Smooth muscle cell (in vitro differentiated cells): ENCODE results near the gene TCF7L2. TPM values are rescaled to one million over a fixed set of nuclear protein-coding genes. Genes with fewer than 3 reads are reported as not detected.

ENCODE experiments used
- DNase-seq: peaks from one replicate; lab custom pipeline; 2025; ENCODE audit not compliant: unreplicated experiment; lab: John Stamatoyannopoulos, UW
- H2AFZ ChIP-seq: fragments of 200-600 bp; sonication (generic); 2 replicates; pipeline ENCODE4 v1.6.0; 2016; ENCODE audit warnings: antibody characterized with exemption, low read depth, mild to moderate bottlenecking
- H3F3A ChIP-seq: fragments of 200-600 bp; sonication (generic); 2 replicates; pipeline ENCODE4 v1.6.0; 2017; ENCODE audit warnings: antibody characterized with exemption, low read depth
- H3K27ac ChIP-seq: fragments of 200-600 bp; sonication (generic); 2 replicates; pipeline ENCODE4 v1.5.1; 2016; ENCODE audit warnings: low read depth, mild to moderate bottlenecking
- H3K27me3 ChIP-seq: fragments of 200-600 bp; sonication (generic); 2 replicates; pipeline ENCODE4 v1.6.1; 2016; ENCODE audit warnings: low read depth, mild to moderate bottlenecking
- H3K36me3 ChIP-seq: fragments of 200-600 bp; sonication (generic); 2 replicates; pipeline ENCODE4 v1.5.1; 2016; ENCODE audit warnings: low read depth
- H3K4me1 ChIP-seq: fragments of 200-600 bp; sonication (generic); 2 replicates; pipeline ENCODE4 v1.5.1; 2016; ENCODE audit warnings: low read depth
- H3K4me2 ChIP-seq: fragments of 200-600 bp; sonication (generic); 2 replicates; pipeline ENCODE4 v1.6.0; 2016; ENCODE audit warnings: mild to moderate bottlenecking
- H3K4me3 ChIP-seq: fragments of 200-600 bp; sonication (generic); 2 replicates; pipeline ENCODE4 v1.5.1; 2016; ENCODE audit warnings: mild to moderate bottlenecking
- H3K79me2 ChIP-seq: fragments of 200-600 bp; sonication (generic); 2 replicates; pipeline ENCODE4 v1.6.0; 2016; ENCODE audit warnings: low read depth, mild to moderate bottlenecking
- H3K9ac ChIP-seq: fragments of 200-600 bp; sonication (generic); 2 replicates; pipeline ENCODE4 v1.6.0; 2016; ENCODE audit warnings: low read depth
- H3K9me3 ChIP-seq: fragments of 200-600 bp; sonication (generic); replicated peaks from 2 replicates; pipeline ENCODE4 v1.5.1; 2016; ENCODE audit warnings: low read depth
- H4K20me1 ChIP-seq: fragments of 200-600 bp; sonication (generic); 2 replicates; pipeline ENCODE4 v1.6.0; 2016; ENCODE audit warnings: low read depth
- WGBS: methylation state at CpG from one replicate; pipeline ENCODE4 v1.1.7; 2016; ENCODE audit warnings: low lambda C conversion rate; 5-methylcytosine and 5-hydroxymethylcytosine counted together
- polyA plus RNA-seq: library from polyadenylated mRNA; unstranded; fragments of >200 nt; fragmentation: Nextera tagmentation; extraction: Ambion mirVana; gene quantifications from 2 replicates; pipeline ENCODE4 v1.2.1, GENCODE V29; 2016
- total RNA-seq: library from RNA; depleted of rRNA; stranded (reverse); fragments of >200 nt; gene quantifications from 2 replicates; pipeline ENCODE4 v1.2.3, GENCODE V29; 2014
- TF ChIP-seq, protein P1 (sequence below): fragments of 200-600 bp; sonication (generic); IDR thresholded peaks from 2 replicates; pipeline ENCODE4 v1.5.1; 2017; ENCODE audit warnings: borderline replicate concordance, mild to moderate bottlenecking, antibody characterized with exemption; ENCODE audit not compliant: insufficient read depth, poor library complexity, severe bottlenecking

TCF7L2 gene
- total and polyA plus RNA-seq, 2 experiments from 2014 or later, result 14.6 to 17.7 TPM

DNA sequence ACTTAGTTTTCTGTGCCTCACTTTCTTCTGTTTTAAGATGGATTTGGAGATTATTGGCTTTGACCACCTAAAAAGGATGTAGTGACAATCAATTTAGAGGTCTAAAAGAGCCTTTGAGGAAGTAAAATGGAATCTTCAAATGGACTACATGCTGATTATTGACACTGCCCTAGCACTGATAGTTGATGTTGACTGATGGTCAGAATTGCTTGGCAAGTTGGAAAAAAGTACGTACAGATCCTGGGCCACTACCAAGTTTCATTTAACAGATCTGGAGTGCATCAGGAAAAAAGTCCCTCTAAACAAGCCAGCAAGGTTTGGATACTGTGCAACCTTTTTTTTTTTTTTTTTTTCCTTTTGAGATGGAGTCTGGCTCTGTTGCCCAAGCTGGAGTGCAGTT, 81.1 kb downstream of the TCF7L2 start:
- Histone ChIP-seq H3K27ac (peak overlapping the region; percentile 68), H3K4me1 (peaks cover 63% of the 10 kb centered on the region), H3K4me2 (peak overlapping the region; percentile 22), H2AFZ (no peak overlapping the region), H4K20me1 (peaks cover 61% of the 10 kb centered on the region), H3K27me3 (no peaks in the 10 kb centered on the region), H3K36me3 (no peaks in the 10 kb centered on the region), H3K79me2 (peaks cover 83% of the 10 kb centered on the region), H3K9me3 (no peaks in the 10 kb centered on the region), H3F3A (peaks cover 38% of the 10 kb centered on the region), H3K4me3 (no peak overlapping the region), H3K9ac (no peak overlapping the region)
- DNase-seq, result no peak
- TF ChIP-seq, protein P1, sequence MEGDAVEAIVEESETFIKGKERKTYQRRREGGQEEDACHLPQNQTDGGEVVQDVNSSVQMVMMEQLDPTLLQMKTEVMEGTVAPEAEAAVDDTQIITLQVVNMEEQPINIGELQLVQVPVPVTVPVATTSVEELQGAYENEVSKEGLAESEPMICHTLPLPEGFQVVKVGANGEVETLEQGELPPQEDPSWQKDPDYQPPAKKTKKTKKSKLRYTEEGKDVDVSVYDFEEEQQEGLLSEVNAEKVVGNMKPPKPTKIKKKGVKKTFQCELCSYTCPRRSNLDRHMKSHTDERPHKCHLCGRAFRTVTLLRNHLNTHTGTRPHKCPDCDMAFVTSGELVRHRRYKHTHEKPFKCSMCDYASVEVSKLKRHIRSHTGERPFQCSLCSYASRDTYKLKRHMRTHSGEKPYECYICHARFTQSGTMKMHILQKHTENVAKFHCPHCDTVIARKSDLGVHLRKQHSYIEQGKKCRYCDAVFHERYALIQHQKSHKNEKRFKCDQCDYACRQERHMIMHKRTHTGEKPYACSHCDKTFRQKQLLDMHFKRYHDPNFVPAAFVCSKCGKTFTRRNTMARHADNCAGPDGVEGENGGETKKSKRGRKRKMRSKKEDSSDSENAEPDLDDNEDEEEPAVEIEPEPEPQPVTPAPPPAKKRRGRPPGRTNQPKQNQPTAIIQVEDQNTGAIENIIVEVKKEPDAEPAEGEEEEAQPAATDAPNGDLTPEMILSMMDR, result no peak
- 100% methylated on average over 1 of the region's 1 CpG for WGBS

DNA sequence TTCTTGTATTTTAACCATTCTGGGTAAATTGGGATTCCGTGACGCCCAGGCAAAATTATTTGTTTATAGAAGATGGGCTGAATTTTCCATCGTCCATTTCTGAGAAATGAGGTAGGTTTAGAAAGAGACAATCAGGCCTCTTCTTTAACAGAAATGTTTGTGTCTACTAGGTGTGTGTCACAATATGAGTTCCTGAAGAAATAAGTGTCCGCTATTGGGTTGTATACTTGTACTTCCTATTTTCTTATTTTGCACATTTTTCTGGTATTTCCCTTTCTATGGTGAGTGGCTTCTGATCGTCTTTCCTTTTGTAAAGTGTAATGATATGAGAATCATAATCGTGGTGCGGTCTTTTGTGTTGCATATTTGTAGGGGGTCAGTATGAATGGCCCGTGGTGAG, 83.9 kb downstream of the TCF7L2 start:
- peaks cover 96% of the 10 kb centered on the region for H3K79me2 ChIP-seq
- 97% methylated on average over 8 of the region's 8 CpGs for WGBS

DNA sequence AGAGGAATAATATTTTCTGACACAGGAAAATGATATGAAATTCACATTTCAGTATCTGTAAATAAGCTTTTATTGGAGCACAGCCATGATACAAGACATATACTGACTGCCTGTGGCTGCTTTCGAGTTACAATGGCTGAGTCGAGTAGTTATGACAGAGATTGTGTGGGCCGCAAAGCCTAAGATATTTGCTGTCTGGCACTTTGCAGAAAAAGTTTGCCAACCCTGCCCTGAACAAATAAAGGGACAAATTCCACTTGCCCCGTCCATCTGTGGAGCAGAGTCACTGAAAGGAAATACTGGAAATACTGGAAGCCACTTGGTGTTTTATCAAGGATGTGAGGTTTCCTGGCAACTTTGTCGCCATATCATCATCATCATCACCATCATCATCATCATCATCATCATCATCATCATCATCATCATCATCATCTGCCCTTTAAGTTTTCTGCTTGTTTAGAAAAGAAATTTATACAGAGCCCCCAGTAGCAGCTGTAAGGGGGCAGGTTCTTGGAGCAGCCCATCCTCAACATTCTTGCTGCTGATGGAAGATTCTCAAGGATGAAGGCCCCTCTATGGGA, 85.8 kb downstream of the TCF7L2 start:
- H3K9ac ChIP-seq, result no peak overlapping the region
- H4K20me1 ChIP-seq, result peaks cover 64% of the 10 kb centered on the region
- TF ChIP-seq, protein P1, result no peak
- H3K4me2 ChIP-seq, result peak overlapping the region; percentile 23
- no peaks in the 10 kb centered on the region for H3K36me3 ChIP-seq
- peaks cover 96% of the 10 kb centered on the region for H3K79me2 ChIP-seq
- no peak for DNase-seq
- H3K27ac ChIP-seq, result peak overlapping the region; percentile 75
- no peak overlapping the region for H2AFZ ChIP-seq
- peaks cover 29% of the 10 kb centered on the region for H3K4me1 ChIP-seq
- WGBS, result 58% methylated on average over 5 of the region's 5 CpGs
- H3K9me3 ChIP-seq, result no peaks in the 10 kb centered on the region
- no peak overlapping the region for H3K4me3 ChIP-seq
- no peaks in the 10 kb centered on the region for H3K27me3 ChIP-seq
- peaks cover 13% of the 10 kb centered on the region for H3F3A ChIP-seq

More for the DNA sequence above, 83.9 kb downstream of the TCF7L2 start:
- peaks cover 42% of the 10 kb centered on the region for H3K4me1 ChIP-seq
- DNase-seq, result no peak
- no peak overlapping the region for H2AFZ ChIP-seq
- no peaks in the 10 kb centered on the region for H3K9me3 ChIP-seq
- H3K27me3 ChIP-seq, result no peaks in the 10 kb centered on the region
- H3K27ac ChIP-seq, result no peak overlapping the region
- H3K4me3 ChIP-seq, result no peak overlapping the region
- H3K9ac ChIP-seq, result no peak overlapping the region
- H3K36me3 ChIP-seq, result no peaks in the 10 kb centered on the region
- peaks cover 21% of the 10 kb centered on the region for H3F3A ChIP-seq
- TF ChIP-seq, protein P1, result no peak
- peaks cover 61% of the 10 kb centered on the region for H4K20me1 ChIP-seq
- H3K4me2 ChIP-seq, result no peak overlapping the region

DNA sequence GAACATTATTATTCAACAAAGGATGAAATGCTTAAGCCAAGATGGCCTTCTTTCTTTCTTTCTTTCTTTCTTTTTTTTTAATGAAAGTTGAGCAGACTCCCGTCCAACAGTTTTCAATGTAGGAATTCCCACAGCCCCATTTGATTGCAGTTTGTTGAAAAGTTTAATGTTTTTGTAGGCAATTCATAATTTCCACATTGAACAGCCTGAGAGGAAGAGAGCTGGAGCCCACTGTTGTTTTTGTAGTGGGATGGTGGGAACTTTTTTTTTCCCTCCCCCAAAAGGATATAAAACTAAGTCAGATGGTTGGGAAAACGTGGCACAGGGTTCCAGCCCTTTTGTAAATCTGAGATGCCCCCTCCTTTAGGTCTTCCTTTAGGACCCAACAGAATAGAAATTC, 86.6 kb downstream of the TCF7L2 start:
- H3K79me2 ChIP-seq, result peaks cover 96% of the 10 kb centered on the region
- no peak overlapping the region for H2AFZ ChIP-seq
- peaks cover 22% of the 10 kb centered on the region for H3K4me1 ChIP-seq
- H3F3A ChIP-seq, result peaks cover 10% of the 10 kb centered on the region
- no peaks in the 10 kb centered on the region for H3K27me3 ChIP-seq
- 96% methylated on average over 2 of the region's 2 CpGs for WGBS
- peak overlapping the region; percentile 75 for H3K27ac ChIP-seq
- no peaks in the 10 kb centered on the region for H3K36me3 ChIP-seq
- no peaks in the 10 kb centered on the region for H3K9me3 ChIP-seq
- no peak overlapping the region for H3K4me2 ChIP-seq
- no peak for DNase-seq
- H3K4me3 ChIP-seq, result no peak overlapping the region
- TF ChIP-seq, protein P1, result no peak
- H4K20me1 ChIP-seq, result peaks cover 65% of the 10 kb centered on the region
- H3K9ac ChIP-seq, result no peak overlapping the region
